HTERT RPE-1 (cell line): ENCODE measurements around the gene ALKBH4.
"Not testable (repeated sequence)": the region's sequence is repeated elsewhere in the genome, so short reads cannot be mapped to it uniquely, and the experiment has no call there.

Experiments used
- in situ Hi-C: fragments of 300-500 bp; cut with MboI; formaldehyde crosslinking; loops from 4 replicates; pipeline ENCODE4 v1.14.3; 2020; ENCODE audit warnings: low sequenced_read_pairs

ALKBH4 gene

DNA sequence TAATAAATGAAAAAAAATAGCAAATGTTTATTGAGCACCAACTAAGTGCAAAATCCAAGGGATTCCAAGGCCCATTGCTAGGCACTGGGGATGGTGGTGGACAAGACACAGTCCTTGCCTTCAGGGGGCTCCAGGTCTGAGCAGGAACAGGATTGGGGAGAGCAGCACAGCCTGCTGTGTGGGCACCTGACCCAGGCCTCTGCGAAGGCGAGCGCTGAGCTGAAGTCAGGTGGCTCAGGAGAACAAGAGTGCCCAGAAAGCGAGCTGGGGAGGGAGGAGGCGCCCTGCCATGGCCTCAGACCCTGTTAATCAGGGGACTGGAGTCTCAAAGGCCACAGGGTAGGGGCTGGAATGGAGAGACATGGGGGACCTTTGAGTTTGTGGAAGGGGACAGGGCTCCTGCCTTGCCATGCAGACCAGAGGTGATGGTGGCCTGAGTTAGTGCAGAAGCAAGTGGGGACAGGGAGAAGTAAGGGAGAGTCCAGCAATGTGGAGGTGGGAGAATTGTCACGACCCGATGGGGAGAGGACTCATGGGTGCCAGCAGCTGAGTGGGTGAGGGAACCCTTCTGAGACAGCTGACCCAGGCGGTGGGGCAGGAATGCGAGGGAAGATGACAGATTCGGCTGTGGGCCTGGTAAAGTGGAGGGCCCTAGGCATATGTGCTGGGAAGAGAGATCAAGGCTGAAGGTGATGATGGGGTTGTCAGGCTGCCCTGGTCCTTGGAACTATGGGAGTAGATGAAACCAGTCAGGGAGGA lies 35.3 kb downstream of the ALKBH4 start:
- in situ Hi-C loops: no loop called here

DNA sequence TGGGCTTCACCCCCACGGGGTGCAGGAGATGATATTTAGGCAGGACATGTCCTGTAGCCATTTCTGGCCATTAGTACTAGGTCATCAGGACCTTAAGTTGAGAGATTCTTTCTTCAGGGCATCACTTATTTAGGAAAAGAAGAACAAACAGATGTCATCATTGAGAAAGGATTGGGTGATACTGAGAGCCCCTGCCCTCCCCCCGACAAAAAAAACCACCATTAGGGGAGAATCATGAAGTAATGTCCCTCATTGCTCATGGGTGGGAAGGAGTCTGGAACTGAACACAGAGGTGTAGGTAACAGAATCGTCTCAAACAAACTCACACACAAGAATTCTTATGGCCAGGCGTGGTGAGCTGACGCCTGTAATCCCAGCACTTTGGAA lies 37.7 kb downstream of the ALKBH4 start:
- in situ Hi-C loops: no loop called here

DNA sequence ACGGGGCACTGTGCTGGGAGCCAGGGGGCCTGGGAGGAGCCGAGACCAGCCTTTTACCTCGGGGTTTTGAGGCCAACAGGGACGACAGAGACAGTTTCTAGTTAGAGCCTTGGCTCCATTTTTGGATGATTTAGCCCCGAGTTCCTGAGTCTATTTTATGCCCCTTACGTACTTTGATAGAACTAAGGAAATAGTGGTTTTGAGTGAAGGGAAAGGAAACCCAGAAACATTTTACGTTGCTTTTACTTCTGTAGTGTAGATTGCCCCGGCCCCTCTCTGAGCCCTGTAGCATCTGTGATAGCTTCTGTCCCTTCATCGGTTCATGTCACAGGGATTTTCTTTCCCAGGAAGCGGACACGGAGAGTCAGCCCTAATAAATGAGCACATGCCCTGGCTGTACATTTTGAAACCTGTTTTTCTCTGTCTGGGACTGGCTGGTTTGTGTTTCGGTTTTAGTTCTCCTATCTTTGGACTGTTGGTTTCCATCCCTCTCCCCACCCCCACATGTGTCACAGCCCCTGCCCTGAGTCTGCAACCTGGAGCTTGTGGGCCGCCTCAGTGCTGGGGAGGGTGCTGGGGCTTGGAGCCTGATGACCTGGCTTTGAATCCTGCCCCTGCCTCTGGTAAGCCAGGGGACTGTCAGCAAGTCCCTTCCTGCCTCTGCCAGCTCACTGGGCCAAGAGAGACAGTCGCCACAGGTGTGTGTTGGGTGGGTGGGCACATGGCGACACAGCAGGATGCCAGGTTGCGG lies 38.2 kb downstream of the ALKBH4 start:
- in situ Hi-C loops: no loop called here

DNA sequence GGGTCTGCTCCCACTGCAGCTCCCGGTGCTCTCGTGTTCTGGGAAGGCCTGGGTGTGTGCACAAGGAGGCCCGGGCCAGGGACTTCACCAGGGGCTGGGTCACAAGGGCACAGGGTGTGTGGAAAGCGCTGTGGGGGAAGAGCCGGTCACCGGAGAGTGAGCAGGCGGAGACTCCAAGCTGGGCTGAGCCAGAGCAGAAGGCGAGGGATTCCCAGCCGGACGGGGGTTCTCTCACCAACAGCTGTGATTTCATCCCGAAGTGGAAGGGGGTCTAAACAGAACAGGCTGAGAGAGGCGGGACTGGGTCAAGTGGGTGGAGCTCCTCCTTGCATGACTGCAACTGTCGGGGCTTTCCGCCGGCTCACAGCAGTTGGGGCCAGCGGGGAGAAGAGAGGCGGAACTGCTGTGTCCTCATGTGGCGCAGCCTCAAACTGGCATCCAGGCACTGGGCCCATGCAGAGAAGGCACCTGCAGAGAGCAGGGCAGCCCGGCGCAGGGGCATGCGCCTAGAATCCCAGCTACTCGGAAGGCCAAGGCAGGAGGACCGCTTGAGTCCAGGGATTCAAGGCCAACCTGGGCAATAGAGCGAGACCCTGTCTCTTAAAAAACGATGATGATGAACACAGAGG lies 38.9 kb downstream of the ALKBH4 start:
- in situ Hi-C loops: no loop called here

DNA sequence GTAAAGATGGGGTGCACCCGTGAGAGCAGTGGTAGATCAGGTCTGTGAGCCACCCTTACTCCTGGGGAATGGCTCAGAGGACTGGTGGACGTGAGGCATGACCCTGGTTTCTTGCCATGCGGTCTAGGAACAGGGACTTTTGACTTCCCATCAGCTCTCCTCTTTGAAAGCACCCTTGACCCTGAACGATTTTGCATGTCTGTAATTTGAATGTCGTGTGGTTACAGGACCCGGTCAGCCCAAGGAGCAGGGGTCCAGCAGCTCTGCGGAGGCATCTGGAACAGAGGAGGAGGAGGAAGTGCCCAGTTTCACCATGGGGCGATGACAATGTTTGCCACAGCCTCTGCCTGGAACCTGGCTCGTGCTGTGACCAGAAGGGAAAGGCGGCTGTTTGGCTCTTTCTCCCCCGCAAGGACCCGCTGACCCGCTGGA lies 39.9 kb downstream of the ALKBH4 start:
- in situ Hi-C loops: no loop called here

DNA sequence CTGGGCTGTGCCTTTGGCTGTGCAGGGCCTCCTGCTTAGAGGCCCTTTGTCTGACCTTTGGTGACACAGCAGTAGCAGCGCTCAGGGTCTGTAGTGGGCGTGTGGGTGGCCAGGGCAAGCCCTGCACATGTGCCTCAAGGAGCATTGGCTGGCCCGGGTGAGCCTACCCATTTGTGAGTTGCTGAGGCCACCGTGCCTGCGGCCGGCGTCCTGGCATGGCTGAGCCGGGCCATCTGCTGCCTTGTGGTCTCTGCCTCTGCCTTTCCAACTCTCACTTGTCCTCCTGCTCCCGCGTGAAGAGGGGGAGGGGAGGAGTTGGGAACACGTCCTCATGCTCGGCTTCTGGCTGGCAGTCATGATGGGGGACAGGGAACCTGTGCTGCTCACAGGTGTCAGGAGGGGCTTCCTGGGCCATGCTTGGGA lies 40.5 kb downstream of the ALKBH4 start:
- in situ Hi-C loops: no loop called here

DNA sequence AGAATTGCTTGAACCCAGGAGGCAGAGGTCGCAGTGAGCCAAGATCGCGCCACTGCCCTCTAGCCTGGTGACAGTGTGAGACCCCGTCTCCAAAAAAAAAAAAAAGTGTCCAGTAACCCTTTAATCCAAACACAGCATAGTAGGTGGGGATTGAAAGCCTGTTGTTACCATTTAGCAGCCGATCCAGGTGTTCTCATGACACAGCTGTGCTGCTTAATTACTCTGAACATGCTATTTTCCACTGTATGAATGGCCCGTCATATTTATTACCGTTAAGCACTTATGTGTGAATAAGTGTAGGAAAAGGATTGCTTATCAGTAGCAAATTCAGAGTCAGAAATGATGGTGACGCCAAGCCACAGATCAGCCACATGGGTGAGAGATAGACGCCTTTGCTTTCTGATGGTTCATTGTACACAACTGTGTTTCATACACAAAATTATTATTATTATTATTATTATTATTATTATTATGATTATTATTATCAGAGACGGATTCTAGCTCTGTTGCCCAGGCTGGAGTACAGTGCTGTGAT lies 42.9 kb downstream of the ALKBH4 start:
- in situ Hi-C loops: no loop called here

DNA sequence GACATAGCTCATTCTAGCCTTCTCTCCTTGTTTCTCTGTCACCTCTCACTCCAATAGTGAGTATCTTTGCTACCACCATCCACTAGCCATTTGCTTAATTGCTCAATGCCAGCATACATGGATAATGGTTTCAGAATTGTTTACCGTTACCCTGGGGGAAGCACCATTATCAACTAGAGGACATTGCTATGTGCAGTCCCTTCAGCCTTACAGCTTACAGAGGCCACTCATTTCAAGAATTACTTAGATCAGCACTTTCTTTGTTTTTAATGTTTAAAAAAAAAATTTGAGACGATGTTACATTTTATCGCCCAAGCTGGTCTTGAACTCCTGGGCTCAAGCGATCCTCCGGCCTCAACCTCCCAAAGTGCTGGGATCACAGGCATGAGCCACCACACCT lies 46.1 kb downstream of the ALKBH4 start:
- in situ Hi-C loops: no loop called here

DNA sequence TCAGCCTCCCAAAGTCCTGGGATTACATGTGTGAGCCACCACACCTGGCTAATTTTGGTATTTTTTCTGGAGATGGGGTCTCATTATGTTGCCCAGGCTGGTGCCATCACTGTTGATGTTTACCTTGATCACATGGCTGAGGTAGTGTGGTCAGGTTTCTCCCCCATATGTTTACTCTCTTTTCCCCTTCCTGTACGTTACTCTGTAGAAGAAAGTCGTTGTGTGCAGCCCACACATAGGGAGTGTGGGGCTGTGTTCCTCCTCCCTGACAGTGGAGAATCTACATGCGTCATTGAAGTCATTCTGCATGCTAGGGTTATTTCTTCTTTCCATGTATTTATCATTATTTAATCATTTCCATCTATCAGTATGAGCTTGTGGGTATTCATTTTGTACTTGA lies 47.6 kb downstream of the ALKBH4 start:
- in situ Hi-C loops: no loop called here

DNA sequence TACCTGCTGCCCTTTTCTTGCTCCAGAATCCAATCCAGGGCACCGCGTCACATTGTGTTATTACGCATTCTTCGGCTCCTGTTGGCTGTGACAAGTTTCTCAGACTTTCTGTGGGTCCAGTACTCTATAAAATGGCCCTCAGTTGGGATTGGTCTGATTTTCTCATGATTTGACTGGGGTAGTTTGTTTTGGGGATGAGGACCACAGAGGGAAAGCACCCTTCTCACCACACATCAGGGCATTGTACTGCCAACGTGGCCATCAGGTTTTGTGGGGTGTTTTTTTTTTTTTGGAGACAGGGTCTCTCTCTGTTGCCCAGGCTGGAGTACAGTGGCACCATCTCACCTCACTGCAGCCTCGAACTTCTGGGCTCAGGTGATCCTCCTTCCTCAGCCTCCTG lies 48.3 kb downstream of the ALKBH4 start:
- in situ Hi-C loops: no loop called here

DNA sequence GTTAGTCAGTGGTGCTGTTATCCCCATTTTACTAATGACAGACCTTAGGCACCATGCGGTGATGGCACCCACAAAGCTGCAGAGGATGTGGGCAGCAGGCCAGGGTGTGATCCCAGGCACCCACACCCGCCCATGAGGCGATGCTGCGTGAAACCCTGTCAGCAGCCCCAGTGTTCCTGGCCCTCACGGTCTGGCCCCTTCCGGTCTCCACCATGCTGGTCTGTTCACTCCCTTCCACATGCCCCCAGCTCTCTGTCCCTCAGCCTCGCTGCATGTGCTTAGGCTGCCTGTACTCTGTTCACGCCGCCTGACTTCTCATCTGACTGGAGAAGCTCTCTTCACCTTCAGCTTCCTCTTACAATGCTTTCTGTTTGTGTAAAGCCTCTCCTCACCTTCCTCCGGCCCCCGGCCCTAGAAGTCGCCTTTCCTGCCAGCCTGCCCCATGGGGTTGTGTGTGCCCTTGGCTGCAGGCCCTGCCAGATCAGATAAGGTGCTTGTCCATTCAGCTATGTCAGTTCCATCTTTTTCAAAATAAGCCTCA lies 48.9 kb downstream of the ALKBH4 start:
- in situ Hi-C loops: no loop called here

DNA sequence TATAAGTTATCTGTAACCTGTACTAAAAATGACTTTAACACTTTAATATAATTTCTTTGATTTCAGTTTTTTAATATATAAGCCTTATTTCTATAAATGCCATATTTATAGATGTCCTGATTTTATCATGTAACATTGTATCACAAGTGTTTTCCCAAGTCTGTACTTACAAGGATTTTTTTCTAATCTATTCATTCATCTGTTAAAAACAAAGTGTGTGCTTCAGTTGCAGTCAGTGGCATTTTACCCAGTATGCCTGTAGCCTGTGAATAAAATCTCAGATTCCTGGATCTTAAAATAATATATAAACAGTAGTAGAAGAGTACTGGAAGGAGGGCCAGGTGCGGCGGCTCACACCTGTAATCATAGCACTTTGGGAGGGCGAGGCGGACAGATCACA lies 51.1 kb downstream of the ALKBH4 start:
- in situ Hi-C loops: no loop called here

DNA sequence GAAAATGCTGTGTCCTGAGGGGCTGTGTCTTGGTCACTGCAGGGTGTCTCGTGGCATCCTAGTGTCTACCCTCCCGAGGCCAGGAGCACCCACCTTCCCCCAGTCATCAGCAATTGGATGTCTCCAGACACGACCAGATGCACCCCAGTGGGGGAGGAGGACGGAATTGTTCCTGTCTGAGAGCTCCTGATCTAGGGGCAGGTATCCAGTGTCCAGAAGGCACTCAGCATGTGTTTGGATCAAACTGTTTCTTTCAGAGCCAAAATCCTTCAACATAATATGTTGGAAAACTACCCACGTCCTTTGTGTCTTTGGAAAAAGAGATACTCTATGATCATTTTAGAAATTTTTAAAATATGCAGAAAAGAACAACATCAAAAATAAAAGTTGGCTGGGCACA lies 51.6 kb downstream of the ALKBH4 start:
- in situ Hi-C loops: no loop called here

DNA sequence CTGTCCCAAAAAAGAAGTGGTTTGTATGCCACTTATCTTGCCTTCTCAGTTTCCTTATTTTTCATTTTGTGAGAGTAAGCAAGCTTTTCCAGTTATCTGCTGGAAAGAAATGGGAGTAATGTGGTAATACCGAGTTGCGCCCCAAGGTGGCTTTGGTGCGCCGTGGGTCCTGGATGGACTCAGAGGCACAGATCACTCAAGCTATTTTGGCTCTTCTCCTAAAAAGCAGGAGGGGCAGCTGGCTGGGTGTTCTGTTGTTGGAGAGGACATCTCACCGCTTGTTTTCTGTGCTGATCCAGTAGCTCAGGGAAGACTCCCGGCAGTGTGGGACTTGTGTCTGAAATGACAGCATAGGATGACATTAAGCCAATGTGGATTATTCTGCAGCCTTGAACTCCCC lies 52.1 kb downstream of the ALKBH4 start:
- in situ Hi-C loops: no loop called here

DNA sequence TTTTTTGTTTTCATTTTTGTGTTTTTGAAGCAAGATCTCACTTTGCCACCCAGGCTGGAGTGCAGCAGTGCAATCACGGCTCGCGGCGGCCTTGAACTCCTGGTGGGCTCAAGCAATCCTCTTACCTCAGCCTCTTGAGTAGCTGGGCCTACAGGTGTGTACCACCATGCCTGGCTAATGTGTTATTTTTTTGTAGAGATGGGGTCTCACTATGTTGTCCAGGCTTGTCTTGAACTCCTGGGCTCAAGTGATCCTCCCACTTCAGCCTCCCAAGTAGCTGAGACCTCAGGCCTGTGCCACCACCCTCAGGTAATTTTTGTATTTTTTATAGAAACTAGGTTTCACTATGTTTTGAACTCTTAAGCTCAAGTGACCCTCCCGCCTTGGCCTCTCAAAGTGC lies 53.7 kb downstream of the ALKBH4 start:
- in situ Hi-C loops: no loop called here

DNA sequence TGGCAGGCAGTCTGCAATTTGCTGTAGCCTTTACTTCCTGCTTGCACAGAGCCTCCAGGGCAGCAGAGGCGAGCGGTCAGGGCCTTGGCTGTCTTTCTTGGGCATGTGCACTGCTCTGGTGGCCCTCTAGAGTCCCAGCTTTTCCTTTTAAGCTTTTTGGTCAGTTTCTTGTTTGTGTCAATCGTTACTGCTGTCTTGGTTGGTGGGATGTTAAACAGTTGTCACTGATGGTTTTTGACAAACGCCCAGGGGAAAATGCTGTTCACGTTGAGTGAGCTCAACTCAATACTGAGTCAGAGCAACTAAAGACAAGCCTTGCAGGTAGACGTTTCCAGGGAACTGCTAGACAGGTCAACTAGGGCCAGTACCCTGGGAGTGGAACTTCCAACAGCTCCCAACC lies 54.5 kb downstream of the ALKBH4 start:
- in situ Hi-C loops: no loop called here

DNA sequence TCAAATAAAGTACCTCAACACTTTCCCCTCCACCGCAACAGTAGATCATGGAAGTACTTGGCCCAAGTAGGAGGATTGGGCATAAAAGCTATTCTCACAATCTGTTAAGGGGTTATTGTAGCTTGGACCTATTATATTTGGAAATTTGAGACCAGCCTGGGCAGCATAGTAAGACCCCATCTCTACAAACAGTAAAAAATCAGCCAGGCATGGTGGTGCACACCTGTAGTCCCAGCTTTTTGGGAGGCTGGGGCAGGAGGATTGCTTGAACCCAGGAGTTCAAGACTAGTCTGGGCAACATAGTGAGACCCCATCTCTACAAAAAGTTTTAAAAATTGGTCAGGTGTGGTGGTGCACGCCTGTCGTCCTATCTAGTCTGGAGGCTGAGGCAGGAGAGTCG lies 55.3 kb downstream of the ALKBH4 start:
- in situ Hi-C loops: no loop called here

DNA sequence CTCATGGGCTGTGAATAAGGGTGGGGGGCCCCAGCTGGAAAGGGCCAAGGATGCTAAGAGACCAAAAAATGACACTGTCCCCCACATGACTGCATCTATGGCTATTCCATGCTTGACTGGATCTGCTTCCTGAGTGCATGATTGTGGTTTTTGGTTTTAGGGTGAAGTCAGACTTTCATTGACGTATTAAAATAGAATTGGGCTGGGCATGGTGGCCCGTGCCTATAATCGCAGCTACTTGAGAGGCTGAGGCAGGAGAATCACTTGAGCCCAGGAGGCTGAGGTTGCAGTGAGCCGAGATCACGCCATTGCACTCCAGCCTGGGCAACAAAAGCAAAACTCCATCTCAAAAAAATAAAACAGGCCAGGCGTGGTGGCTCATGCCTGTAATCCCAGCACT lies 56.1 kb downstream of the ALKBH4 start:
- in situ Hi-C loops: not testable (repeated sequence)

DNA sequence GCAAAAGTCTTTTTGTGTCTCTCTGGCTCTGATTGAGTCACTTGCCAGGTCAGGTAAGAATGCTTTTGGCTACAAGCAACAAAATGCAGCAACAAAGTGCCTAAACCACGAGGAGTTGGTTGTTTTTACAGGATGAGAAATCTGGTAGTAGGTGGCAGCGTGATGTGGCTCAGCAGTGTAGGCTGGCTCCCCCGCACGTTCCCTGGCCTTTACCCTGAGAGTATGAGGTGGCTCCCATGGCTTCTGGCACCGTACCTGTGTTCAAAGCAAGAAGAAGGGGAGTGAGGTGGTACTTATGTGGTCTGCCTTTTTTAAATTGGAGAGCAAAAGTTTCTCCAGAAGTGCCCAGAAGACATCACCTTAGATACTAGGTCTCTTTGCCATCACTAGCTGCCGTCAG lies 56.8 kb downstream of the ALKBH4 start:
- in situ Hi-C loops: no loop called here
